ENCODE measurements around the gene HEPACAM. TPM values are rescaled to one million over a fixed set of nuclear protein-coding genes. Genes with fewer than 3 reads are reported as not detected.

The HEPACAM gene, protein sequence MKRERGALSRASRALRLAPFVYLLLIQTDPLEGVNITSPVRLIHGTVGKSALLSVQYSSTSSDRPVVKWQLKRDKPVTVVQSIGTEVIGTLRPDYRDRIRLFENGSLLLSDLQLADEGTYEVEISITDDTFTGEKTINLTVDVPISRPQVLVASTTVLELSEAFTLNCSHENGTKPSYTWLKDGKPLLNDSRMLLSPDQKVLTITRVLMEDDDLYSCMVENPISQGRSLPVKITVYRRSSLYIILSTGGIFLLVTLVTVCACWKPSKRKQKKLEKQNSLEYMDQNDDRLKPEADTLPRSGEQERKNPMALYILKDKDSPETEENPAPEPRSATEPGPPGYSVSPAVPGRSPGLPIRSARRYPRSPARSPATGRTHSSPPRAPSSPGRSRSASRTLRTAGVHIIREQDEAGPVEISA
- not detected in 5 replicates for total RNA-seq (2022; extraction: Qiagen RNA extraction)

DNA sequence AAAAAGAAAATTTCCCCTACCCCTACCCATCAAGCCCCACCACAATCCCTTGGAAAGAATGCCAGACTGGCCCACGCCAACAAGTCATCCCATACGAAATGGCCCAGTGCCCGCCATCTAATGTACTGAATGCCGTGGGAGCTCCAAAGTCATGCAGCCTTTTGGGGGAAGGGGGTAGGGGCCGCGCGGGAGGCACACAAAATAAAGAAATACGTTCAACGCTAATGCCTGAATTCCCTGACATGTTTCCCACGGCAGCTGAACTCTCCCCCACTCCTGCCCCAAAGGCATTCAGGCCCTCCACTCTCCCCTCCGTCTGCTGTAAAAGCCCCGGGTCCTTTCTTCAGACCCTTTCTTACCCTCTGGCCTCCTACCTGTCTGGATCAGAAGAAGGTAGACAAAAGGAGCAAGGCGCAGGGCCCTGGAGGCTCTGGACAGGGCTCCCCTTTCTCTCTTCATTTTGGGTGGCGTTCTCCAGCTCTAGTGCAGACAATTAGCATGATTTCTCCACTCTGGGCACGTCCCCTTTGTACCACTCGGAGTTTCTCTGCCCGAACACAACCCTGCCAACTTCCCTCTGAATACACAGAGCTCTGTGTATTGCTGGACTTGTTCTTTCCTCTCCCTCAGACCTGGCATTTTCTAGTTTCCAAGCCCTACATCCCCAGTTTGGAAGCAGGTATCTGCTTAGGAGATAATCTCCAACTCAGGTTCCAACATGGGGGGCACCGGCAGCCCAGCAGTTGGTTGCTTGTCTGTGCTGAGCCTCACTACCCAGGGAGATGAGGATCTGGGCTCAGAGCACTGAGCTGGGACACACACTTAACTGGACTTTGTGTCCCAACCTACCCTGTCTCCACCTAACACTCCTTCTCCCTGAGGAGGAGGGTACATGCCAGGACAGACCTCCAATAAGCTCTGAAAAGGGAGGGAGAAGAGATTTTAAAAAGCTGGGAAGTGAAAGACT lies at the start of gene HEPACAM:
Gene HEPACAM, minus strand, starts transcription at position 500 of the 967 bp plus-strand sequence. Its CDS starts 41 bp downstream, at position 459.

DNA sequence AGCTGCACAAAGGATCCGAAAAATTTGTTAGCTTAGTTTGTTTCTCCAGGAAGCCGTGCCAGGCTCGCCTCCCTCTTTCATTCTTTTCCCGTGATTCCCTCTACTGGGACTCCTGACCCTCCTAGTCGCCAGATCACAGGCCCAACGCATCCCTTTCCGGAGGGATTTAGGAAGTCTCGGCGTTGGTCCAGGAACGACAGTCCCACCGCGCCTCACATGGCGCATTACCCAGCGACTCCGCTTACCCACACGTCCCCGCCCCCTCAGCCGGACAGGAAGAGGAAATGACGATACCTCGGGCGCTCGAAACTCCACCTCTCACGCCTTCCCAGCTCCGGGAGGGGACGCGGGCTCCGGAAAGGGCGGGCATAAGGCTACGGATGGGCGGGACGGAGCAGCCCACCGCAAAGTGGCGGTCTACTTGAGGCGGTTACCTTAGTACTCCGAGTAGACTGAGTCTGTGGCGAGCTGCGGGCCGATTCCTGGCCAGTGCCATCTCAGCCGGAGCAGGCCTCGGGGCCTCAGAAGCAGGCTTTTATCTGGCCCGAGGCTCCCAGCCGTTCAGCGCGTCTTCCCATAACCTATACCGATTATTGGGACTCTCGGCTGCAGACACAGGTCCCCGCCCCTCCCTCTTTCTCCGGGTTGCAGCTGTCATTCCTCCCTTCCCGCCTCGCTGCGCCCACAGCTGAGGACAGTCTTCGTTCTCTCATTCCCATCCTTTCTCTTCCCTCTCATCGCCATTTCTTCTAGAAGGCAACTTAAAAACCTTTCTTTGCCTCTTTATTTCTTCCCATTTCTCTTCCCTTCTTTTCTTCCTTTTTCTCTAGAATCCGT lies 18.1 kb upstream of the HEPACAM start, which contains the start of gene CCDC15:
Gene CCDC15, plus strand, starts transcription at position 450 of the 837 bp plus-strand sequence. CDS start 531 bp downstream, outside the sequence.

DNA sequence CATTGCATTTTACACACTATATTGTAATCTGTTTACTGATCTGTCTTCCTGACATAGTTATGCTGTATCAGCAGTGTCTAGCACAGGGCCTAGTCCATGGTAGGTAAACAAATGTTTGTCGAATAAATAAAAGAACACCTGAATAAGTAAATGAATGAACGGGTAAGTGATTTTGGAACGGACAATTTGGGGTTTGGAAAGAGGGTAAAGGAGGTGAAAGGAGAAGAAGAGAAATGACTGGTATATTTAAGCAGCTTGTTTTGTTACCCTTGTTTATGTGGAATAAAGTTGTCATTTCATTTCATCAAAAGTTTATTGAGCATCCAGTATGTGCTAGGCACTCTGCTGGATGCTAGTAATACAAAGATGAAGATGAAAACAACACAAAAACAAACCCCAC lies 16.9 kb downstream of the HEPACAM start, which contains the start of gene HEPN1:
Gene HEPN1, plus strand, starts transcription at position 301 of the 400 bp plus-strand sequence.

DNA sequence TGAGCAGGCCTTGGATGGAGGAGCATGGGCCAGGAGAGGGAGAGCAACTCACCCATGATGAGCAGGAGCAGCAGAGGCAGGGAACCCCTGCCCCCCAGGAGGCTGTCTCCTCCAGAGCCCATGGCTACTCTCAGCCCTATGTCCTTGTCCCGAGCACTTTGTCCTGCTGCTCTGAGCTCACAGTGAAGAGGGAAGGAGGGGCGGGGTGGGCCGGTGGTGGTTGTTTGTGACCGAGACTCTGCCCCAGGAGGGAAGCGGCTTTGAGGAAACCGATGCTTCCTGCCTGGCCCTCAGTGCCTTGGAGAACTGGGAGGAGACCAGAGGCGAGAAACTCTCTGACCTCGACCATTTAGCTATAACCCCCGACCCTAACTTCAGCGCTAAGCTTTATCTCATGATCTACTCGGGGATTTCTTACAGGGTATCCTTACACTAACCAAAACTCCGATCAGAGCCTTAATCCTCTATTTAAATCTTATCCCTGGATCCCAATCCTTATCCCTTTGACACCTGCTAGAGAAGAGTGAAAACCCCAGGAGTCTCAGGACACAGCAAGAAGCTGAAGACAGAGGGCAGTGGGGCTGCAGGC lies 38.1 kb downstream of the HEPACAM start, which contains the start of gene ROBO4:
Gene ROBO4, minus strand, starts transcription at position 192 of the 589 bp plus-strand sequence. Its CDS starts 70 bp downstream, at position 122.

Other genes with a start within 250 kb of the HEPACAM start
- 6.2 to 11.3 TPM (median 11.0 TPM) in 5 replicates for gene NRGN, start 196.1 kb downstream of the HEPACAM start, total RNA-seq (2022; extraction: Qiagen RNA extraction)
- gene VSIG2, start 183.8 kb downstream of the HEPACAM start, total RNA-seq (2022; extraction: Qiagen RNA extraction) = 0.08 TPM in 1 of 5 replicates, not detected in the others
- 9.1 to 14.6 TPM (median 12.8 TPM) in 5 replicates for gene ESAM, start 173.8 kb downstream of the HEPACAM start, total RNA-seq (2022; extraction: Qiagen RNA extraction)
- 4.8 to 5.8 TPM (median 5.3 TPM) in 5 replicates for gene MSANTD2, start 135.6 kb downstream of the HEPACAM start, total RNA-seq (2022; extraction: Qiagen RNA extraction)
- 2.3 to 3.4 TPM (median 2.7 TPM) in 5 replicates for gene ROBO3, start 70.6 kb downstream of the HEPACAM start, total RNA-seq (2022; extraction: Qiagen RNA extraction)
- not detected in 5 replicates for gene ROBO4, start 38.2 kb downstream of the HEPACAM start, total RNA-seq (2022; extraction: Qiagen RNA extraction)
- not detected in 5 replicates for gene HEPN1, start 16.8 kb downstream of the HEPACAM start, total RNA-seq (2022; extraction: Qiagen RNA extraction)
- 0.41 to 0.62 TPM (median 0.53 TPM) in 5 replicates for gene CCDC15, start 18.2 kb upstream of the HEPACAM start, total RNA-seq (2022; extraction: Qiagen RNA extraction)
- 0.04 to 0.16 TPM (median 0.11 TPM) in 5 replicates for gene SLC37A2, start 127.3 kb upstream of the HEPACAM start, total RNA-seq (2022; extraction: Qiagen RNA extraction)
- 18.9 to 22.3 TPM (median 22.1 TPM) in 5 replicates for gene TMEM218, start 175.6 kb upstream of the HEPACAM start, total RNA-seq (2022; extraction: Qiagen RNA extraction)
- gene PKNOX2, start 228.7 kb upstream of the HEPACAM start, total RNA-seq (2022; extraction: Qiagen RNA extraction) = 0.02 TPM in 1 of 5 replicates, not detected in the others

All from A549 treated with AZD2906 at 1 μM for 4 hours (cell line).